Neutrophil (primary cell): ENCODE data around the gene CTDSPL.

ENCODE experiments used
- H3K27ac ChIP-seq: fragments of 200-600 bp; sonication (generic); 2 replicates; pipeline ENCODE4 v1.5.1; 2016; ENCODE audit warnings: mild to moderate bottlenecking, moderate library complexity
- H3K27me3 ChIP-seq: fragments of 200-600 bp; sonication (generic); 2 replicates; pipeline ENCODE4 v1.6.0; 2016; ENCODE audit warnings: mild to moderate bottlenecking
- H3K36me3 ChIP-seq: fragments of 200-600 bp; sonication (generic); 2 replicates; pipeline ENCODE4 v1.5.1; 2017
- H3K4me1 ChIP-seq, 2 experiments: fragments of 200-600 bp in 1 of 2; sonication (generic) in 1 of 2; 1 replicate in 1 of 2; 2 replicates in 1 of 2; pipeline versions ENCODE4 v1.5.1 to v1.6.1; 2013 to 2016; ENCODE audit warnings: low read depth in 1 of 2, low read length in 1 of 2, mild to moderate bottlenecking in 1 of 2, moderate library complexity in 1 of 2; ENCODE audit not compliant: control insufficient read depth in 1 of 2, insufficient read depth in 1 of 2
- H3K4me3 ChIP-seq, 2 experiments: fragments of 200-600 bp in 1 of 2; sonication (generic) in 1 of 2; 1 replicate in 1 of 2; 2 replicates in 1 of 2; pipeline ENCODE4 v1.5.1; 2013 to 2016; ENCODE audit warnings: low read depth in 1 of 2, low read length in 1 of 2, mild to moderate bottlenecking in 1 of 2, moderate library complexity in 1 of 2
- H3K9me3 ChIP-seq: fragments of 200-600 bp; sonication (generic); 2 replicates; pipeline ENCODE4 v1.5.1; 2016
- CTCF ChIP-seq: fragments of 200-600 bp; sonication (generic); IDR thresholded peaks from 2 replicates; pipeline ENCODE4 v1.5.1; 2016; ENCODE audit warnings: antibody characterized with exemption

CTDSPL gene

GRCh38 chr3:37836589-37836988 is 25.1 kb upstream of the CTDSPL start:
- peaks cover 38% of the 10 kb centered on the region for H3K36me3 ChIP-seq
- H3K27ac ChIP-seq = no peak overlapping the region
- H3K9me3 ChIP-seq = no peaks in the 10 kb centered on the region
- H3K4me1 ChIP-seq = no peaks in the 10 kb centered on the region
- H3K4me3 ChIP-seq = no peak overlapping the region
- no peaks in the 10 kb centered on the region for H3K27me3 ChIP-seq
- no peak for TF ChIP-seq CTCF

GRCh38 chr3:37847689-37848088 is 14.0 kb upstream of the CTDSPL start:
- Histone ChIP-seq H3K4me3 (no peak overlapping the region), H3K27ac (no peak overlapping the region), H3K9me3 (no peaks in the 10 kb centered on the region), H3K36me3 (peaks cover 17% of the 10 kb centered on the region), H3K27me3 (no peaks in the 10 kb centered on the region), H3K4me1 (no peaks in the 10 kb centered on the region)
- no peak for TF ChIP-seq CTCF

DNA sequence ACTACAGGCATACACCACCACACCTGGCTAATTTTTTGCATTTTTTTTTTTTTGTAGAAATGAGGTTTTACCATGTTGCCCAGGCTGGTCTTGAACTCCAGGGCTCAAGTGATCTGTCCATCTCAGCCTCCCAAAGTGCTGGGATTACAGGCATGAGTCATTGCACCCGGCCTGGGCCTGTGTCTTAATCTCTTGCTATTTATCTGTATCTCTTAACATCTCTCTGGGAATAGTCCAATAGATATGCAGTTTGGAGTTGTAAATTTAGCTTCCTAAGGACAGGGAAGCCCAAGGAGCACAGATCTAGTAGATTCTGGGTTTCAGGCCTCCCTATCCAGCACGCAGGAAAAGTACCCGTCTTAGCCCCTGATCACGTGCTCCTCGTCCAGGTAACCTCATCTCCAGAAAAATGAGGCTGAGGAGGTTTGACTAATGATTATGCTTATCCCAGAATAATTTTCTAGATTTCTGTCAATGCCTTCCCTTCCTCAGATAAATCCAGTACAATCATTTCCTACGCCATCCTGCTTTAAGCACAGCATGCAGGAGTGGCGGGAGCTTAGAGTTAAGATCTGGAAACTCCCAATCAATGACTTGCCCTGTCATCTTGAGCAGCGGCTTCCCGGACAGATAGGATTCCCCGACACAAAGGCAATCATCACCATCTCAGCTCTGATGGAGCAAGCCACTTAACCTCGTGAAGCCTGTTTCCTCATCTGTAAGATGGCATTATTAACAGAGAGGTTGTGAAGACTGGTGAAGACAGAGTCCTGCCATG is 12.3 kb upstream of the CTDSPL start:
- H3K4me1 ChIP-seq = no peaks in the 10 kb centered on the region
- H3K27ac ChIP-seq = no peak overlapping the region
- no peaks in the 10 kb centered on the region for H3K27me3 ChIP-seq
- no peaks in the 10 kb centered on the region for H3K9me3 ChIP-seq
- peaks cover 17% of the 10 kb centered on the region for H3K36me3 ChIP-seq
- H3K4me3 ChIP-seq = no peak overlapping the region
- no peak for TF ChIP-seq CTCF

DNA sequence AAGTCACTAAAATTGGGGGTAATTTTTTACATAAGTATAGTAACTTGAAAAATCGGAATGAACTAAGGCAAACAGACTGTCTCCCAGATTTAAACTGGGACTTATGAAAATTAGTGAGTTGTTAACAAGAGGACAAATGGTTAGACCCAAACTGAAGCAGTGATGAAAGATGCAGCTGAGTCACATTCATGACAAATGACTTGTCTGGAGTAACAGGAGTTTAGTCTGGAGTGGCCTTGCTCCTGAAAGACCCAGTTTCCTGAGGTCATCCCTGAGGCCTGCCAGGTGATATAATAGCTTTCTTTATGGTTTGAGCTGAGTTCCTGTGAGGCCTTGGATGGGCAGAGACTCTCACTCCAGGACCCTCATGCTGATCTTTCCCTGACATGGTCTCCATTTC is 9.6 kb upstream of the CTDSPL start:
- TF ChIP-seq CTCF = no peak
- H3K27ac ChIP-seq = no peak overlapping the region
- H3K9me3 ChIP-seq = no peaks in the 10 kb centered on the region
- H3K4me1 ChIP-seq = no peaks in the 10 kb centered on the region
- H3K4me3 ChIP-seq = no peak overlapping the region
- peaks cover 17% of the 10 kb centered on the region for H3K36me3 ChIP-seq
- no peaks in the 10 kb centered on the region for H3K27me3 ChIP-seq

DNA sequence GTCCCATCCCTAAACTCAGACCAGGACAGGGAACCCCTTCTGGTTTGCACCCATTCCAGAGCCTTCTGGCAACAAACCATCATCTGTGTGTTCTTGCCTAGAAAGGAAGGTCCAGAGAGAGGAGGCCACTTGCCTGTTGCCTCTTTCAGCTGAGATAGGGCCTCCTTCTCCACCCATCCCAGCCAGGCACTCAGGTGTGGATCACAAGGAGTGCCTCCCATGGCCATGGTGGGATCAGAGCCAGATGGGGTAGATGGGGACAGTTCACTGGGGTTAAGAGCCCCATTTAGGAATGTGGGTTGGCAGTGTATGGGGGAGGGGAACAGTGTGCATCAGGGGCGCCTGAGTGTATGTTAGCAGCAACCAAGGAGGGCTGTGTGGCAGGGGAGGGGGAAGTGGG is 8.9 kb upstream of the CTDSPL start:
- Histone ChIP-seq H3K4me1 (no peaks in the 10 kb centered on the region), H3K27me3 (no peaks in the 10 kb centered on the region), H3K4me3 (no peak overlapping the region), H3K27ac (no peak overlapping the region), H3K36me3 (peaks cover 15% of the 10 kb centered on the region), H3K9me3 (no peaks in the 10 kb centered on the region)
- no peak for TF ChIP-seq CTCF
